SKM-1 (cell line): ENCODE data around the gene SELENON.

Source experiments
- DNase-seq: peaks from one replicate; lab custom pipeline; 2025; ENCODE audit not compliant: unreplicated experiment; lab: John Stamatoyannopoulos, UW

The SELENON gene

GRCh38 chr1:25769625-25770383, 30.2 kb upstream of the SELENON start:
- DNase-seq, result no peak

DNA sequence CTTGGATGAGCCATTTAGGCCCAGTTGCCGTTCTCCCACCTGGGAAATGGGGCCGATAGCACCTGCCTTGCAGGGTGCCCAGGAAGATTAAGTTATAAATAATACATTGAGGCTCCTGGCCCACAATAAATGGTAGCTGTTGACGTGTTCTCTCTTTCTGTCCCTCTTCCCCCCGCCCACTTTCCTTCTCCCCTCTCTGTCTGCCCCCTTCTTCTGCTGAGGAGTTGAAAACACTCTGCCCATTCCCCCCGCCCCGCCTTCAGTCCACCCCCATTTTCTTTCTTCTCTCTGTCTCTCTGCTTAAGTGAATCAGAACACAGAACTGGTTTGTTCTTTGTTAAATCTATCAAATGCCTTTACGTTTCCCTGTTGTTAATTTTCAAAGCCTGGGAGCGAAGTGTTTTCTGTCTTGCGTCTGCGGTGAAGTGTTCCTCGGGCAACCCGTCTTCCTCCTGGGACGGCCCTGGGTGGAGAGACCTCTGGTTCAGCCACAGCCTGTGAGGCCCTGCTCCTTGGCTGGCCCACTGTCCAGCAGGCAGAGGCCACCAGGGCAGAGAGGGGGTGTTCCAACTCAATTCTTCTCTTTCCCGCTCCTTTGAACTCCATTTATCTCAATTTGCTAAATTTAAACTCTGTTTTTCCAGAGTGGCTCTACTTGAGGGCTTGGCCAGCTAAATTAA, 29.3 kb upstream of the SELENON start:
- no peak for DNase-seq

DNA sequence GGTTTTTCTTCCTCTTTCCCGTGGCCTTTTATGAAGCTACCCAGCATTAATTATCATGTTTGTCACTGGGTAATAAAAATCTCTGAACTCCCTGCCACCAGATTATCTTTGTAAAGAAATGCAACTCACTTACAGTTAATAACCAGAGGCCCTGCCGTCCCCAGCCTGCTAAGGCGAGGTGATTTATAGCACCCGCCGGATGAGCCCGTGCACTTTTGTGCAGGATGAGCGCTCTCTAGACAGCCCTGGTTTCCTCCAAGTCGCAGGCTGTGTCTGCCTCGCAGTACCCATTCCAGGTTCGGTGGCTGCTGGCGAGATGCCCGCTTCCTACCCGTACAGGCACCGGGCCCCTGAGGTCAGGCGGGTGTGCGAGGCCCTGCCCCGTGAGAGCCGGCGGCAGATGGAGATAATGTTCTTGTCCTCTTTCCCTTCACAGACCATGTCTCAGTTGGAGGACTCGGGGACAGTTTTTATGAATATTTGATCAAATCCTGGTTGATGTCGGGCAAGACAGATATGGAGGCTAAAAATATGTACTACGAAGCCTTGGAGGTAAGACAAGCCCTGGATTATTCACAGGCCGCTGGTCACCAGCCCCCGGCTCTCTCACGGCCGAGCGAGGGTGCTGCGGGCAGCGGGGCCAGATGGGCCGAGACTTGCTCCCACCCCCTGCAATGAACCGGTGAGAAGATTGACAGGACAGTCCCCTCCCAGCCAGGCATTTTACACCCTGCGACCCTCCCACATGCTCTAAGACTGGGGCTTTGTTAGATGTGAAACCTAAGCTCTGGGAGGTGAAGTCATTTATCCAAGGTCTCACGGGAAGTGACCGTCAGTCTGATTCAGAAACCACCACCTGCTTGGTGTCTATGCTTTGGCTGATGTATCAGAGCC, 28.5 kb upstream of the SELENON start:
- DNase-seq, result no peak

DNA sequence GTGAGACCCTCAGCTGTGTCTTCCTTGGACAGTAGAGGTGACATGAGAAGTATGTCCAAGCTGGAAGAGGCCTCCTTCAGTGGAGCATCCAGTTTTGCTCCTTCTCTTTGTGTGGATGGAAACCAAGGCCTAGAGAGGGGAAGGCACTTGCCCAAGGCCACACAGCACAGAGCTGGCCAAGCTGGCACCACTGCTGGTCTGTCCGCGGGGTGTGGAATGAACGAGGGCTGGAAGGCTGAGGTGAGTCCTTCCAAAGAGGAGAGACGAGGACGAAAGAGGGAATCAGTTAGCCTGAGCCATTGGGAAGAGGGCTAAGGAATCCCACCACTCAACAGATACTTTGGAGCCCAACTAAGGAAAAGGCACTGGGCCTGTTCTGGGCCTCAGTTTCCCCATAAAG, 27.8 kb upstream of the SELENON start:
- DNase-seq, result no peak

- DNase-seq, result no peak
Observed at GRCh38 chr1:25772692-25773245, 27.2 kb upstream of the SELENON start.

DNA sequence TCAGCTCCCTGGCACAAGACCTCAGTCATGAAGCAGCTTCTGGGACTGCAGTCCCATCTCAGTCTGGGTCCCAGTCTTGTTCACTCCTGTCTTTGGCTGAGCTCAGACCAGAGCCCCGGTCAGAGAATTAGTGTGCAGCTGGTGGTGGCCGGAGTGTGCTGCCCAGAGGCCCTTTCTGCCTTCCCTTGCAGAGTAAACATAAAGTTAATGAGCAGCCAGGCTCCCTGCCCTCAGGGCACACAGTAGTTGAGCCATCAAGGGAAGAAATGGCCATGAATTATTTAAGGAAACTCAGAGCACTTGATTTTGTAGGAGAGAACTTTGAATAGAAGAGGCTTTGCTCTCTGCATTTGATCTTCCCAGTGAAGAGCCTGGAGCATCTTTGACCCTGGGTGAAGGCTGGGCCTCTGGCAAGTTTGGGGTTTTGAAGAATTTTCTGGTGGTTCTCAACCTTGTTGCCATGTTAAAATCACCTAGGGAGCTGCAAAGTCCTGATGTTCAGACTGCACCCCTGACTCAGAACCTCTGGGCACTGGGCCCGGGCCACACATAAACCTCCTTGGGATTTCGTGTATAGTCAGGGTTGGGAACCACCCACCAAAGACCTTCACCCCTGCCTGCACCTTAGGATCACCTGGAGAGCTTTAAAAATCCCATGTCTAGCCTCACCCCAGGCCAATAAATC, 26.4 kb upstream of the SELENON start:
- no peak for DNase-seq

GRCh38 chr1:25774206-25774803, 25.7 kb upstream of the SELENON start:
- DNase-seq, result no peak

DNA sequence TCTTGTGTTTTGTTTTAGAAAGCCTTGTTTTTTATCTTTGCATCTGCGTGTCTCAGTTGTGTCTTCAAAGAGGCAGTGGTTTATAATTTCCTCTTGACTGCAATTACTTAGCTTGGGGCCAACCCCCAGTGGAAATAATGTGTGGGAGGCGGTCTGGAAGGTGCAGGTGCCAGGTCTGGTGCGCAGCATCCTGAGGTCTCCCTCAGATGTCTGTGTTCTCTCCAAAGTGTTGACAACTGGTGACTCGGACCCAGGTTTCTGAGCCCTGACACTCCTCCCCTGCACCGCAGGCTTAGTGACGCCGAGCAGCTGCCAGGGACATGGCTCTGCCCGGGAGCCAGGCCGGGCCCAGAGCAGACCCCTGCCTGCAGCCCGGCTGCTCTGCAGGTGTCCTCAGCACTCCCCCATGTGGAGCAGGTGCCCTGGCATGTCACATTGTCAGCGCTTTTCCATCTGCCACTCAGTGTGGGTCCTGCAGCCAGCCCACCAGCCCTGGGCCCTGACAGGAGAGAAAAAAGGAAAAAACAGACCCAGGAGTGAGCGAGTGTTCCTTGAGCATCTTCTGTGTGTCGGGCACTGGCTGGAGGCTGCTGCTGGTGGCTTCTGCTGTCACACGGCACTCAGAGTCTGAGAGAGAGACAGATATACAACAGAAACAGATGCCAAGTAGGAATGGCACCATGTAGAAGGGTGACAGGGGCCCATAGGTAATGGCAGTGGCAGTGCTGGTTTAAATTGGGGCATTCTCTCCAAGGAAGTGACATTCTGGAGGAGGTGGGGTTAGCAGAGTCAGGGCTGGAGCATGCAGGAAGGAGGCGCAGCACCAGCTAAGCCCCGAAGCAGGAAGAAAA, 24.8 kb upstream of the SELENON start:
- DNase-seq, result no peak

- DNase-seq, result no peak
Observed at GRCh38 chr1:25779388-25779787, 20.6 kb upstream of the SELENON start.

- DNase-seq, result no peak
Observed at GRCh38 chr1:25779894-25780293, 20.1 kb upstream of the SELENON start.

DNA sequence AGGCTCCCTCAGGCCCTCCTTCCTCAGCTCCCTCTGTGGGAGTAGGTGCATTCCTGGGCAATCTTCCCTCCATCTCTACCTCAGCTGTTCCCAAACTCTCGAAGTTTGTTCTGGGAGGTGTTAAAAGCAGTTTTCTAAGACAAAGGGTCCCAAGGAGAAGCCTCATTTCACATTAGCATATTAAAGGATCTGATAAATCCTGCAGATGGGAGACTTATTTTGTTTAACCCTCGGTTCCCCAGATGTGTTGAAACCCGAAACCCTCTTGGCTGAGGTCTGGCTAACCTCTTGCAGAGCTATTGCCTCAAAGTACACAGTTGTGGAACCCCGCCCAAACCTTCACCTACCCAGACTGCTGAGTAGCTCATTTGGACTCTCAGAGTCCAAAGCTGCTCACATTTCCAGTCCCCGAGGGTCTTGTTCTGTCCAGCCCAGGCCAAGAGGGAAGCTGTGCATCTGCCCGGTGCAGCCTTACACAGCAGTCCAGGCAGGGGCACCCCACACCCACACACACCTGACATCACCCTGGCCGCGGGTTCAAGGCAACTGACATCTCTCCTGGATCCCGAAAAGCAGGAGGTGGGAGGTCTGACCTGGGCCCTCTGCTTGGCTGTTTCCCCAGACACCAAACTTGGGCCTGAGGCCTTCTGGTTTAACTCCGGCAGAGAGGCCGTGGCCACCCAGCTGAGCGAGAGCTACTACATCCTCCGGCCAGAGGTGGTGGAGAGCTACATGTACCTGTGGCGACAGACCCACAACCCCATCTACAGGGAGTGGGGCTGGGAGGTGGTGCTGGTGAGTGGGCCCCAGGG, 19.5 kb upstream of the SELENON start:
- DNase-seq, result no peak

DNA sequence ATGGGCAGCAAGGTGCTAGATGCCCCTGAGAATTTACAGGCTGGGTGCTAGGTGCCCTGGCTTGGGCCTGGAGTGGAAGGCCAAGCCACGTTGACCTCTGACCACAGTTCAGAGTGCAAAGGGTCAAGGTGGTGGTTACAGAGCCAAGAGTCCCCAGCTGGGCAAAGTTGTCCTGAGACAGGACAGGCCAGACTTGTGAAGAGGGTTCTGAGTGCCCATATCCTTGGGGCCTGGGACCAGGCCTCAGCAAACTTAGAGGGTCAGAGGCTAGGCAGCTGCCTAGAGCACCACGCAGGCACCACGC, 18.9 kb upstream of the SELENON start:
- no peak for DNase-seq

DNA sequence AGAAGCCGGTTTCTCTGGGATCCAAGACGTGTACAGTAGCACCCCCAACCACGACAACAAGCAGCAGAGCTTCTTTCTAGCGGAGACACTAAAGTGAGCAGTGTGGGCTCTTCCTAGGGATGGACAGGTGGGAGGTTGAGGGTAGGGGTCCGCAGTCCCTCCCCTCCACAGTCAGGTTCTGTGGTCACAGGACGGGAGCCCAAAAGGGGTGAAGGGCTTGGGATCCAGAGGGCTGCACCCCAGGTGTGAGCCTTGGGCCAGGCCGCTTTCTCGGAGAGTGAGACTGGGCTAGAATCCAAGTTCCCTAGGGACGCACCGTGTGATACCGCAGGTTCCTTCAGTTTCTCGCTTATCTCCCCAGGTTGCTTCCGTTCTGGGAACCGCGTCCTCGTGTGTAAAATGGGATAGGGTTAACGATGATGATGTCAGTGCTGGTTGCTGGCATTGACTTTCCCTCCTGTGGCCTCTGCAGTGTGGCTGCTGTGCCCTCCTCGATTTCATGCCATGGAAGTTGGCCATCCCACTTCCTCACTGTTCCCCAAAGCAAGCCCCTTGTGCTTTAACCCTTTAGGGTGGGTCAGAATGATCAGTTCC, 17.3 kb upstream of the SELENON start:
- no peak for DNase-seq

DNA sequence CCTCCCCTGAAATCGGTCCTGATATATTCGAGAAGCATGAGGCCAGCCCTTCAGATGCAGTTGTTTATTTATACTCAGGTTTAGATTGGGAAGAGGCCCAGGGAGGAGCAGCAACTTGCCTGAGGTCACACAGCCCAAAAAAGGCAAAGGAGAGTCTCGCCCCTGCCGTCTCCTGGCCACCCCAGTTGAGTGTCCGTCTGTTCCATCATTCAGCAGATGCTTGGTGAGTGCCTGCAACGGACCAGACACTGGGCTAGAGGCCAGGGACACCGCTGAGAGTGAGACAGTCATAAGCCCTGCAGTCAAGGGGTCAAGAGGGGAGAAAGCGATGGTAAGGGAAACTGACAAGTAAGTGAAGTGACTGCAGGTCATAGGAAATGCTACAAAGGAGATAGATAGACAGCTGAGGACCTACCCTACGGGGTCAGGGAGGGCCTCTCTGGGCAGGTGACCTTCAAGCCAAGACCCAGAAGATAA, 15.4 kb upstream of the SELENON start:
- DNase-seq, result no peak

GRCh38 chr1:25785333-25786067, 14.5 kb upstream of the SELENON start:
- no peak for DNase-seq

DNA sequence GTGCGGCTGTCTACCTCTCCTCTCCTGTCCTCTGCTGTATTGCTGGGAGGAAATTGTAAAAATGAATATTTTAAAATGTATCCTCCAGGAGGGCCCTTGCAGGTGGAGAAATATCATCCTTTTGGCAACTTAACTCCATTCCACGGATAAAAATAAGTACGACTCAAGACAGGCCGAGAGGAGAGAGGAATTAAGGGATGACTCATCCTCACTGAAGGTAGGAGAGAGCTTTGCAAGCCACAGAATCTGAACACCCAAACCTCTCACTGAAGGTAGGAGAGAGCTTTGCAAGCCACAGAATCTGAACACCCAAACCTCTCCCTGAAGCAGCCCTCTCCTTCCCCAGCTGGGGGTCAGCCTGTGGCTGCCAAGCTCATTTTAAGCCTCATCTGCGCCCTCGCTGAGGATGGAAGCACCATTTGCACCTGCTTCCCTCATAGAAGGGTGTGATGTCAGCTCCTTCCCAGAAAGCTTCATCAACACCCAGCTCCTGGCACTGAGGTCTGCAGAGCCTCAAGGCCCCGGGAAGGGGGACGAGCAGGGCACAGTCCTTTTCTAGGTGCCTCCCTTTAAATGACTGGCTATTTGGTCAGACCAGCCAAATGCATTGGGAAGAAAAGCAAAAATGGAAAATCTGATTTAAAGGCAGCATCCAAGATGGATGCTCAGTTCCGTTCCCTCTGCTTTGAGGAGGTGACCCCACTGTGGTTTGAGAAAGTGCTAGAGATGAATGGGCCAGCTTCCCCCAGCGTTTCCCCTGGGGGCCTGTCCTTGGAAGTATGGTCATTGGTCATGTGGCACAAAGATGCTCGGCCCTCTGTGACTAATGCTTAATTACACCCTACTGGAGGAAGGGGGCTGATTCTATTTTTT, 12.9 kb upstream of the SELENON start:
- DNase-seq, result no peak

DNA sequence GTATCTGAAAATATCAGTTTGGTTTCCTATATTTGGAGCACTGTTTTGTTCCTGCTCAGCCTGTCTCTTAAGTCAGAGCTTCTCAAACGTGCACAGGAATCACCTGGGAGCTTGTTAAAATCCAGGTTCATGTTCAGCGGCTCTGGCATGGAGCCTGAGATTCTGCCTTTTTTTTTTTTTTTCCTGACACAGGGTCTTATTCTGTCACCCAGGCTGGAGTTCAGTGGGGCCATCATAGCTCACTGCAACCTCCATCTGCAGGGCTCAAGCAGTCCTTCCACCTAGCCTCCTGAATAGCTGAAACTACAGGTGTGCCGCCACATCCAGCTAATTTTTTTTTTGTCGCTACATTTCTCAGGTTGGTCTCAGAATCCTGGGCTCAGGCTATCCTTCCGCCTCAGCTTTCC, 12.2 kb upstream of the SELENON start:
- no peak for DNase-seq
